Measurements from ENCODE around the gene EAPP.
A peak's percentile ranks its signal among the peaks of the same experiment; 100 is the strongest.

Gene EAPP

GRCh38 chr14:34496679-34497513 is 42.6 kb downstream of the EAPP start:
- H3K27ac ChIP-seq: peak overlapping the region; percentile 55
- TF ChIP-seq ZFX (IDR thresholded peaks at IDR 0.05): no peak
- no peak for TF ChIP-seq CTCF (conservative IDR thresholded peaks at IDR 0.05)

DNA sequence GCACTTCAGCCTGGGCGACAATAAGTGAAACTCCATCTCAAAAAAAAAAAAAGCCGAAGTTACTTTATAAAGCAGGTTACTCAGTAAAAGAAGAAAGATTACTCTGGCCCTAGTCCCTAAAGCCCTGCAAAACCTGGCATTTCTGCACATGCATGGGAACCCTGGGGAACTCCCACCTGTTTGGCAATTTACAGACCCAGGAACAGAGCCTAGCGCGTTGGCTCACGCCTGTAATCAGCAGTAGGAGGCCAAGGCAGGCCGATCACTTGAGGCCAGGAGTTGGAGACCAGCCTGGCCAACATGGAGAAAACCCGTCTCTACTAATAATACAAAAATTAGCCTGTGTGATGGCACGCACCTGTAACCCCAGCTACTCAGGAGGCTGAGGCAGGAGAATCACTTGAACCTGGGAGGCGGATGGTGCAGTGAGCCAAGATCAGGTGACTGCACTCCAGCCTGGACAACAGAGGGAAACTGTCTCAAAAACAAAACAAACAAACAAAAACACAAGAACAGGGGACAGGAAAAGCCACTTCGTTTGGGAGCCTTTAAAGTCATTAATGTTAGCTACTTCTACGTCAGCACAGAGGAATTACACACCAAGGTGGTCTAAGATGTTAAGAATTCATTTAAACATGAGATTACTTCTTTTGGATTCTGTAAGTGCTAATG is 43.4 kb downstream of the EAPP start:
- TF ChIP-seq ZFX (IDR thresholded peaks at IDR 0.05): no peak
- TF ChIP-seq CTCF (conservative IDR thresholded peaks at IDR 0.05): no peak
- H3K27ac ChIP-seq: peak overlapping the region; percentile 20

DNA sequence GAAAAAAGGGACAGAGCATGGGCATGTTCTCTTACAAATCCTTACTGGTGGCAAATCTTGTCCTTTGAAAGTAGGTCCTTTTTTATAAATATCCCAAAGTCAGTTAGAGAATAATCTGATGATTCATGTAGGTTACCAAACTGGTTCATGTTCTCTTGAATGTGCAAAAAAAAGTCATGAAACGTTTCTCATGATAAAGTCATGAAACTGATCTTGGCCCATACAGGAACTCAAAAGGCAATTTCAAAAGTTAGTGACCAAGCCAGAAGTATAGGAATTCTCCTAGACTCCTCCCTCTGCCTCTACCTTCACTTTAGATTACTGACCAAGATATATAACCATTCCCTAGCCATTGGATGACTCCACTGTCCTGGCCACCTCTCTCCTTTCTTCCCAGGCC is 50.2 kb downstream of the EAPP start:
- TF ChIP-seq ZFX (IDR thresholded peaks at IDR 0.05) (no peak), CTCF (conservative IDR thresholded peaks at IDR 0.05) (no peak)
- H3K27ac ChIP-seq: no peak overlapping the region

DNA sequence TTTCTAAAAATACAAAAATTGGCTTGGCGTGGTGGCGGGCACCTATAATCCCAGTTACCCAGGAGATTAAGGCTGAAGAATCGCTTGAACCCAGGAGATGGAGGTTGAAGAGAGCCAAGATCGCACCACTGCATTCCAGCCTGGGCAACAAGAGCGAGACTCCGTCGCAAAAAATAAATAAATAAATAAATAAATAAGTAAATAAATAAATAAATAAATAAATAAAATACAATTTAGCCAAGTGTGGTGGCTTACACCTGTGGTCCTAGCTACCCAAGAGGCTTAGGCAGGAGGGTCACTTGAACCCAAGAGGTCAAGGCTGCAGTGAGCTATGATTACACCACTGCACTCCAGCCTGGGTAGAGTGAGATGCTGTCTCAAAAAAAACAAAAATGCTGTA is 51.0 kb downstream of the EAPP start:
- H3K27ac ChIP-seq: no peak overlapping the region
- no peak for TF ChIP-seq ZFX (IDR thresholded peaks at IDR 0.05)
- TF ChIP-seq CTCF (conservative IDR thresholded peaks at IDR 0.05): no peak

DNA sequence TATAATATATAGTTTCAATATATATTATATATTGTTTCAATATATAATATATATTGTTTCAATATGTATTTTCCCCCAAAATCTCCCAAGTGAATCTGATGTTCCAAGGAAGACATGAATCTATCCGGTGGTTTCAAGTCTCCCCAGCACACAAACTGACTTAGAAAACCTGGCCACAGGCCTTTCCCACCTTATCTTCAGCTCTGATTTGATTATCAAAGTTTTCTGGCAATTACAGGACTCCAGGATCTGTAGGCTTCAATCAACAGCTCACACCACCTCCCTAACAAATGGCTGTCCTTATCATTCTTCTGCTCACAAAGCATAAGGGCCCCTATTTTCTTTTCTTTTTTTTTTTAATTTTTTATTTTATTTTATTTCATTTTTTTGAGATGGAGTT is 54.8 kb downstream of the EAPP start:
- no peak for TF ChIP-seq CTCF (conservative IDR thresholded peaks at IDR 0.05)
- no peak for TF ChIP-seq ZFX (IDR thresholded peaks at IDR 0.05)
- no peak overlapping the region for H3K27ac ChIP-seq

- H3K27ac ChIP-seq: no peak overlapping the region
- TF ChIP-seq CTCF (conservative IDR thresholded peaks at IDR 0.05) (no peak), ZFX (IDR thresholded peaks at IDR 0.05) (no peak)
These were observed 57.0 kb downstream of the EAPP start for GRCh38 chr14:34482463-34482862.

DNA sequence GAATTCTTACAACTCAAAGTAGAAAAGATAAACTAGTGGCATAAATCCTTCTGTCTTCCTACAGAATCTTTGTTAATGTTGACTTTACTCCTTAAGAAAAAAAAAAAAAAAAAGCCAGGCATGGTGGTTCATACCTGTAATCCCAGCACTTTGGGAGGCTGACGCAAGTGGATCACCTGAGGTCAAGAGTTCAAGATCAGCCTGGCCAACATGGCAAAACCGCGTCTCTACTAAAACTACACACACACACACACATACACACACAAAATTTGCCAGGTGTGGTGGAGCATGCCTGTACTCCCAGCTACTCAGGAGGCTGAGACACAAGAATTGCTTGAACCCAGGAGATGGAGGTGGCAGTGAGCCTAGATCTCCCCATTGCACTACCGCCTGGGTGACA is 59.8 kb downstream of the EAPP start:
- no peak for TF ChIP-seq CTCF (conservative IDR thresholded peaks at IDR 0.05)
- no peak for TF ChIP-seq ZFX (IDR thresholded peaks at IDR 0.05)
- no peak overlapping the region for H3K27ac ChIP-seq
